Muscle layer of colon (tissue), 2 donors: Measurements from ENCODE around the gene MRPL48.
A peak's percentile ranks its signal among the peaks of the same experiment; 100 is the strongest.
"Not testable (repeated sequence)": the region's sequence is repeated elsewhere in the genome, so short reads cannot be mapped to it uniquely, and the experiment has no call there.

Experiments used
- H3K27ac ChIP-seq: one replicate; pipeline ENCODE4 v1.7.0; 2013; ENCODE audit warnings: low read depth, mild to moderate bottlenecking, low read length, moderate library complexity
- H3K27me3 ChIP-seq, 2 donors: one replicate each; pipeline ENCODE4 v1.7.0; 2013; ENCODE audit warnings: low read length in 2 of 2, mild to moderate bottlenecking in 2 of 2; ENCODE audit not compliant: insufficient read depth in 2 of 2, control insufficient read depth in 1 of 2
- H3K36me3 ChIP-seq: one replicate; pipeline ENCODE4 v1.7.0; 2013; ENCODE audit warnings: mild to moderate bottlenecking, low read length; ENCODE audit not compliant: insufficient read depth
- H3K4me1 ChIP-seq: one replicate; pipeline ENCODE4 v1.7.0; 2013; ENCODE audit warnings: mild to moderate bottlenecking, low read length; ENCODE audit not compliant: insufficient read depth
- H3K4me3 ChIP-seq, 2 donors: one replicate each; pipeline ENCODE4 v1.7.0; 2013; ENCODE audit warnings: low read length in 2 of 2, low read depth in 1 of 2, mild to moderate bottlenecking in 1 of 2, moderate library complexity in 1 of 2
- H3K9ac ChIP-seq: one replicate; pipeline ENCODE4 v1.7.0; 2013; ENCODE audit warnings: low read length
- H3K9me3 ChIP-seq: one replicate; pipeline ENCODE4 v1.7.0; 2013; ENCODE audit warnings: mild to moderate bottlenecking, low read length
- donor health status: abdominal sarcoma.
- donor health status: Adenocarcinoma of cecum.

The MRPL48 gene

GRCh38 chr11:73755670-73756069, 32.0 kb upstream of the MRPL48 start:
- Histone ChIP-seq H3K36me3 (peaks cover 3% of the 10 kb centered on the region), H3K9me3 (no peaks in the 10 kb centered on the region), H3K9ac (no peak overlapping the region), H3K4me3 (no peak overlapping the region), H3K27me3 (no peaks in the 10 kb centered on the region), H3K27ac (no peak overlapping the region), H3K4me1 (peaks cover 21% of the 10 kb centered on the region)

- no peaks in the 10 kb centered on the region for H3K36me3 ChIP-seq
- H3K9ac ChIP-seq, result no peak overlapping the region
- no peak overlapping the region for H3K4me3 ChIP-seq
- no peak overlapping the region for H3K27ac ChIP-seq
- peaks cover 21% of the 10 kb centered on the region for H3K4me1 ChIP-seq
- H3K27me3 ChIP-seq, result no peaks in the 10 kb centered on the region
- no peaks in the 10 kb centered on the region for H3K9me3 ChIP-seq
These were observed 30.1 kb upstream of the MRPL48 start for GRCh38 chr11:73757598-73757997.

DNA sequence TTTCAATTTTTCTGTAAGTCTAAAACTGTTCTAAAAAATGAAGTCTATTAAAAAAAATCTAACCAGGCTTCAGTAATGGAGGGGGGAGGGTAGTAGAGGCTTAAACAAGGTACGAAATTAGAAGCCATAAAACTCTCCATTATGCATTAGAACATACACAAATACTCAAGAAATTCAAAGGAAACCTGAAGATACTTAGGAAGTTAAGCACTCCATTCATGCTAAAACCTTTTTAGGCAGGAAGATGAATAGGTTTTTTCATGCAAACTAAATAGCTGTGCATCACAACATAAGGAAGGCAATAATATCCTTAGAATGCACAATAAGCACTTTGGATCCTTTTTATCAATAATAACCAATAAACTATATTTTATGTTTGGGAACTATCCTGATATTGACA, 29.2 kb upstream of the MRPL48 start:
- no peak overlapping the region for H3K4me3 ChIP-seq
- no peaks in the 10 kb centered on the region for H3K9me3 ChIP-seq
- H3K9ac ChIP-seq, result peak overlapping the region; percentile 62
- H3K4me1 ChIP-seq, result peaks cover 21% of the 10 kb centered on the region
- no peak overlapping the region for H3K27ac ChIP-seq
- H3K27me3 ChIP-seq, result no peaks in the 10 kb centered on the region
- H3K36me3 ChIP-seq, result no peaks in the 10 kb centered on the region

GRCh38 chr11:73759610-73760134, 28.0 kb upstream of the MRPL48 start:
- peak overlapping the region; percentile 62 for H3K9ac ChIP-seq
- H3K9me3 ChIP-seq, result no peaks in the 10 kb centered on the region
- H3K4me3 ChIP-seq, result peak overlapping the region; percentile 76 to 88
- H3K27ac ChIP-seq, result peak overlapping the region; percentile 95
- no peaks in the 10 kb centered on the region for H3K27me3 ChIP-seq
- peaks cover 21% of the 10 kb centered on the region for H3K4me1 ChIP-seq
- no peaks in the 10 kb centered on the region for H3K36me3 ChIP-seq

- peak overlapping the region; percentile 62 for H3K9ac ChIP-seq
- H3K4me3 ChIP-seq, result peak overlapping the region; percentile 76 to 88
- H3K27ac ChIP-seq, result peak overlapping the region; percentile 95
- peaks cover 21% of the 10 kb centered on the region for H3K4me1 ChIP-seq
- no peaks in the 10 kb centered on the region for H3K9me3 ChIP-seq
- no peaks in the 10 kb centered on the region for H3K27me3 ChIP-seq
- no peaks in the 10 kb centered on the region for H3K36me3 ChIP-seq
These were observed 27.5 kb upstream of the MRPL48 start for GRCh38 chr11:73760135-73760678.

- peak within 1 kb of the TSS; percentile 95 for H3K27ac ChIP-seq
- no peaks in the 10 kb centered on the region for H3K9me3 ChIP-seq
- no peaks in the 10 kb centered on the region for H3K36me3 ChIP-seq
- H3K27me3 ChIP-seq, result no peaks in the 10 kb centered on the region
- peaks cover 21% of the 10 kb centered on the region for H3K4me1 ChIP-seq
- peak within 1 kb of the TSS; percentile 76 to 88 for H3K4me3 ChIP-seq
- H3K9ac ChIP-seq, result peak within 1 kb of the TSS; percentile 62
These were observed 26.8 kb upstream of the MRPL48 start, which contains the start of gene RAB6A for GRCh38 chr11:73760679-73761402. RAB6A (minus strand) TSS chr11:73761074; CDS start chr11:73760635, 439 bp downstream.

DNA sequence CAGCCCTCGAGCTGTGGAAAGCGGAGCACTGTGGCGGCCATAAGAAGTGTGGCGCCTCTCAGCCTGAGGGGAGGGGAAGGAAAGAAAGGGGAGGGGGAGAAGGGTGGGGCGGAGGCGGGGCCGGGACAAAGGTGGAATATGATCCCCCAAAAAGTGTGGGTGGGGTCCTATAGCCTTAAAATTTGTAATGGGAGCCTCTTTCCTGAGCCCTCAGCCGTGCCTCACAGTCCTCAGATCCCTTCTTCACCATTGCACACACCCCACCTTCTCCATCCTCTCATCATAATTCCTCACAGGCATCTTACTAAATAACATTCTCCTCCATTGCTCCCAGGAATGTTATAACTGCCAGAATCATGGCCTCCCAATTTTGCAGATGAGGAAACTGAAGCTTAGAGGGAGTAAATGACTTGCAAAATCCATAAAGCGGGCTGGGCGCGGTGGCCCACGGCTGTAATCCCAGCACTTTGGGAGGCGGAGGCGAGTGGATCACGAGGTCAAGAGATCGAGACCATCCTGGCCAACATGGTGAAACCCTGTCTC, 26.2 kb upstream of the MRPL48 start:
- Histone ChIP-seq H3K4me1 (peaks cover 21% of the 10 kb centered on the region), H3K36me3 (no peaks in the 10 kb centered on the region), H3K27me3 (no peaks in the 10 kb centered on the region), H3K9ac (no peak overlapping the region), H3K27ac (peak overlapping the region; percentile 70), H3K4me3 (peak overlapping the region; percentile 35 to 62), H3K9me3 (no peaks in the 10 kb centered on the region)

DNA sequence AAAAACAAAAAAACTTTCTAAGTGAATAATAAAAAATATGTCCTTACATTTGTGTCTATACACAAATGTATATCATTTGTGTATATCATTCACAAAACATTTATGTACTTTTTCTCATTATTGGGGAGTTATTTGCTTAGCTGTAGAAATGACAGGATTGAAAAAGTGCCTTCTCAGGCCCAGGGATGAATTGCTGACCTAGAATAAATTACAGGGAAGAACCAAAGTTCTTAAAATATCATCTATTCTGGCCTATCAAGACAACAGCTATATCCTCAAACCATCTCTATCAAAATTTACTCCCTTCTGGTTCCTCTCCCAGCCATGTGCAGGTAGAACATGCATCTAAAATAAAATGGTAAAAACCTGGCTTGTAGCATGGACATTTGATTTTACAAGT, 24.9 kb upstream of the MRPL48 start:
- Histone ChIP-seq H3K27ac (no peak overlapping the region), H3K4me1 (peaks cover 16% of the 10 kb centered on the region), H3K27me3 (no peaks in the 10 kb centered on the region), H3K4me3 (no peak overlapping the region), H3K9me3 (no peaks in the 10 kb centered on the region), H3K36me3 (no peaks in the 10 kb centered on the region), H3K9ac (no peak overlapping the region)

DNA sequence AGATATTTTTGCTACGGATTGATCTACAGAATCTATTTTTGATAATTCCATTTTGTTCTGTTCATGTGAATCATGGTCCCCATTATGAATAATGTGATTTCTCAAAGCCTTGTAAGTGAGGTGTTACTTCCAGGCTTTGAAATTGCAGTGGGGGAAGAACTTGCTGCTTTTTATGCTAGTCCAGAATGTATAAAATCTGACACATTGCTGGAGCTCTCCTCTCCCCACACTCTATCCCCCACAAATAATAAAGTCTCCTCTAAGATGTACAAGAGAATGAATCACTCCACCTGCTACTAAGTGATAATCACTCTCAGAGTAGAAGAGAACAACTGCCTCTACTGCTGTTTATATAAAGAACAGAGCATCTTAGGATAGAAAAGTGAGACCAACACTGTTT, 20.9 kb upstream of the MRPL48 start:
- no peaks in the 10 kb centered on the region for H3K9me3 ChIP-seq
- H3K4me3 ChIP-seq, result no peak overlapping the region
- no peaks in the 10 kb centered on the region for H3K36me3 ChIP-seq
- no peaks in the 10 kb centered on the region for H3K27me3 ChIP-seq
- H3K27ac ChIP-seq, result no peak overlapping the region
- H3K4me1 ChIP-seq, result no peaks in the 10 kb centered on the region
- H3K9ac ChIP-seq, result no peak overlapping the region

GRCh38 chr11:73770811-73771210, 16.9 kb upstream of the MRPL48 start:
- not testable (repeated sequence) for H3K4me1 ChIP-seq, H3K9me3 ChIP-seq, H3K36me3 ChIP-seq, H3K9ac ChIP-seq, H3K27me3 ChIP-seq, H3K4me3 ChIP-seq, H3K27ac ChIP-seq

DNA sequence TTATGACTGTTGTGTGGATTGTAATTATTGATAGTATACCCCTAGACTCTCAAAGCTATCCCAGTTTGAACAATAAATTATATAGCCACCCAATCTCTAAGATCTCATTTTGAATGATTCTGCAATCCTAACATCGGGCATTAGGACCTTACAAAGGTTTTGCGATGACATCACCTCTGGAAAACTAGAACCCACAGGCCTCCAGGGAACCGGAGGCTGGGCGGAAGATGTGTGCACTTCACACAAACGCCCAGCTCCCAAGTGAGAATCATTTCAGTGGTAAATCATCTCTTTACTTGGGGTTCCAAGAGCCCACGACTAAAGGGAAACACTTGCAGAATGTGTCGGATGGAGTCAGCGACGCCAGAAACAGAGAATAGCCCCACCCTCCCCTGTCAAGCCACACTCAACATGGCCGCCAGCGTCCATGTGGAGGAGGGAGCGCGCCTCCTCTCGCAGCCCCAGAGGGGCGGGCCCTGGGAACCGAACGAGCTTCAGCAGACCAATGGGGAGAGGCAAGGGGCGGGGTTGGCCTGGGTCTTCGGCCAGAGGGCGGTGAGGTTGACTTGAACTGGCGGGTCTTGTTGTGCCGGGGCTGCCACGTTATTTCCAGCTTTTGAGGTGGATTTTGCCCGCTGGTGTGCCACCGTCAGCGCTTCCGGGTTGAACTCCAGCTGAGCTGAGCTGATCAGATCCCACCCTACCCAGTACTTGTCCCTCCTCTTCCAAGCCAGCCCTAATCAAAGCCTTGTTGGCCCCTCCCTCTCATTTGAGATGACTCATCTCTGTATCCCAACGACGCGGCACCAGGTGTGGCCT, 8.4 kb upstream of the MRPL48 start:
- Histone ChIP-seq H3K4me1 (peaks cover 4% of the 10 kb centered on the region), H3K27me3 (no peaks in the 10 kb centered on the region), H3K36me3 (no peaks in the 10 kb centered on the region), H3K4me3 (peak overlapping the region; percentile 73 to 84), H3K27ac (peak overlapping the region; percentile 88), H3K9ac (peak overlapping the region; percentile 87), H3K9me3 (no peaks in the 10 kb centered on the region)
